Measurements from ENCODE around the gene TES. TPM values are rescaled to one million over a fixed set of nuclear protein-coding genes. Genes with fewer than 3 reads are reported as not detected.

TES gene
- total and polyA plus RNA-seq, 2 of the 8 experiments (the other 6 are each of a cell fraction or from before 2014, with no cell fraction given): 18.2 to 36.3 TPM

GRCh38 chr7:116197360-116197759 lies 13.0 kb upstream of the TES start:
- POLR2A ChIA-PET (ENCODE audit: partially characterized antibody): no interaction called here
- no peak overlapping the region for H3K27ac ChIP-seq (ENCODE audit: low read depth, low read length)
- no peak overlapping the region for H2AK5ac ChIP-seq (ENCODE audit: low read depth, low read length)

More at GRCh38 chr7:116197360-116197759, 13.0 kb upstream of the TES start:
- Histone ChIP-seq H3K23me2 (ENCODE audit: low read depth, low read length) (no peaks in the 10 kb centered on the region), H3K4ac (replicated peaks; ENCODE audit: insufficient read length, low read depth, low read length) (no peak overlapping the region), H3K4me2 (ENCODE audit: insufficient read depth in 1 of 2, low read depth in 2 of 2, low read length in 2 of 2) (no peak overlapping the region), H2AFZ (ENCODE audit: low read length) (0 out of 2 replicates have a peak overlapping the region, but pooled peaks have one; percentile 73), H4K5ac (ENCODE audit: insufficient read length, low read depth, low read length) (no peak overlapping the region), H3K14ac (ENCODE audit: insufficient read length) (no peak overlapping the region), H3K9me3 (ENCODE audit: insufficient read depth in 2 of 2, low read depth in 1 of 2, low read length in 1 of 2) (no peaks in the 10 kb centered on the region), H3K4me1 (replicated peaks in 1 of 4; ENCODE audit: control insufficient read depth in 3 of 4, insufficient read depth in 4 of 4, low read length in 3 of 4) (no peaks in the 10 kb centered on the region), H2BK12ac (ENCODE audit: low read depth, low read length) (no peak overlapping the region), H3K79me2 (ENCODE audit: control insufficient read depth in 1 of 2, insufficient read depth in 2 of 2, low read length in 2 of 2) (no peaks in the 10 kb centered on the region), H3K27me3 (replicated peaks in 1 of 4; ENCODE audit: control insufficient read depth in 3 of 4, extremely low read depth in 1 of 4, insufficient read depth in 3 of 4, low read length in 3 of 4) (no peaks in the 10 kb centered on the region), H4K91ac (replicated peaks; ENCODE audit: insufficient read length, low read length) (no peak overlapping the region), H4K8ac (ENCODE audit: extremely low read depth, insufficient read depth, low read length) (no peak overlapping the region), H2BK15ac (ENCODE audit: low read length) (no peak overlapping the region), H3K36me3 (ENCODE audit: control insufficient read depth in 2 of 4, insufficient read depth in 4 of 4, low read length in 3 of 4) (no peaks in the 10 kb centered on the region), H2BK5ac (ENCODE audit: low read depth, low read length) (no peak overlapping the region), H3K79me1 (ENCODE audit: low read depth, low read length) (no peaks in the 10 kb centered on the region), H3K9ac (replicated peaks in 1 of 4; ENCODE audit: extremely low read depth in 1 of 4, low read depth in 3 of 4, low read length in 3 of 4) (no peak overlapping the region), H3K23ac (ENCODE audit: insufficient read length) (no peak overlapping the region), H3K56ac (replicated peaks; ENCODE audit: insufficient read length, low read depth, low read length) (no peak overlapping the region), H3K18ac (ENCODE audit: extremely low read depth, low read length) (no peak overlapping the region), H2BK120ac (replicated peaks; ENCODE audit: low read depth, low read length) (no peak overlapping the region), H4K20me1 (replicated peaks in 1 of 2; ENCODE audit: control insufficient read depth in 1 of 2, insufficient read depth in 2 of 2, low read length in 2 of 2) (no peaks in the 10 kb centered on the region), H3K4me3 (ENCODE audit: extremely low read depth in 1 of 4, insufficient read depth in 2 of 4, low read depth in 3 of 4, low read length in 4 of 4) (no peak overlapping the region), H2BK20ac (ENCODE audit: low read length) (no peak overlapping the region)
- TF ChIP-seq ATF2 (IDR thresholded peaks at IDR 0.05; ENCODE audit: low read length) (no peak), RXRA (IDR thresholded peaks at IDR 0.05; ENCODE audit: insufficient read depth, low read depth, low read length) (no peak), TAF7 (optimal IDR thresholded peaks at IDR 0.05; ENCODE audit: borderline replicate concordance, low read depth, low read length) (no peak), CREB1 (IDR thresholded peaks at IDR 0.05) (no peak), SAP30 (IDR thresholded peaks at IDR 0.05; ENCODE audit: insufficient read depth, insufficient replicate concordance, low read length) (no peak), TAF1 (IDR thresholded peaks at IDR 0.05; ENCODE audit: low read depth, low read length) (no peak)
- FAIRE-seq (no peak), DNase-seq (ENCODE audit: low read depth in 1 of 2, low spot score in 2 of 2) (no peak)
- 93% methylated on average over 3 of the region's 3 CpGs; no CpG with 5 or more reads in 1 of the 2 experiments for WGBS, 2 experiments (ENCODE audit: extremely low coverage in 1 of 2, insufficient coverage in 1 of 2, insufficient read length in 1 of 2, insufficient replicate concordance in 2 of 2, low coverage in 1 of 2, low lambda C conversion rate in 2 of 2, missing lambda C conversion rate in 1 of 2)
- CTCF ChIA-PET (ENCODE audit: partially characterized antibody): interaction anchor here (1.1 to 1.6 kb wide), 3 partner anchors 16 to 20 kb away, joined by 3 to 8 read pairs (median 4); no protein-coding TSS in a partner anchor
